ENCODE data around the gene ITGB7.
"Not testable (repeated sequence)": the region's sequence is repeated elsewhere in the genome, so short reads cannot be mapped to it uniquely, and the experiment has no call there.

ITGB7 gene

DNA sequence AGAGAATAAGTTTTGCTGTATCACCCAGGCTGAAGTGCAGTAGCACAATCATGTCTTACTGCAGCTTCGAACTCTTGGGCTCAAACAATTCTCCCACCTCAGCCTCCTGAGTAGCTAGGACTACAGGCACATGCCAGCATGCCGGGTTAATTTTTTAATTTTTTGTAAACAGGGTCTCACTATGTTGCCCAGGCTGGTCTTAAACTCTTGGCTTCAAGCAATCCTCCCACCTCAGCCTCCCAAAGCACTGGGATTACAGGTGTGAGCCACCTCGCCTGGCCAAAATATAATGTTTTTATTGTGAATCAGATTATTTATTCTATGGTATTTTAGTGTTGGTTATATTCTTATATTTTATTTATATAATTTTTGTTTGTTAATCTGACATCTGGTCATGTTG is 30.3 kb downstream of the ITGB7 start:
- DNase-seq = no peak

DNA sequence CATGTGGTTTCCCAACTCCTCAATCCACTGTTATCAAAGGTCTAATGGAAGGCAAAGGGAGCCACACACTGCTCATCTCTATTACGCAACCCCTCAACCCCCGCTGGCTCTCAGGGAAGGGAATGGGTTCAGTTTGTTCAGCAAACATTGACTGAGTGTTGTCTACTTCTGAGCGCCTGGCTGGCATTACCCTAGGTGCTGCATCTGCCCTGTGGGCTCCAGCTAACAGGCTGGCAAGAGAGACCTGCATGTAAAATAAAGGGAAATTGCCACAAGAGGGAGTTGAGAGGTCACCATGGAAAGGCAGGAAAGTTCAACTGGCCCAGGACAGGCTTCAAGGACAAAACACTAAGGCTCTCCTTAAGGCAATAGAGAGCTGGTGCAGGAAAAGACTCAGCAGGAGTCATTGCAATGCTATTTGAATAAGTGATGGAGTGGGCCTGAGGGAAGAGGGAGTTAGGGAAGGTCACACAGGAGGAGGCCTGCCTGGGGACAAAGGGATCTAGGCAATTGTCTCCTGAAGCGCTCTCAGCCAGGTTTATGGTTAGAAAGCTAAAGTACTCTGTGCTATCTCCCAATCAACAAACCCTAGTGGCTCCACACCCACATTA is 32.1 kb downstream of the ITGB7 start:
- no peak for DNase-seq

DNA sequence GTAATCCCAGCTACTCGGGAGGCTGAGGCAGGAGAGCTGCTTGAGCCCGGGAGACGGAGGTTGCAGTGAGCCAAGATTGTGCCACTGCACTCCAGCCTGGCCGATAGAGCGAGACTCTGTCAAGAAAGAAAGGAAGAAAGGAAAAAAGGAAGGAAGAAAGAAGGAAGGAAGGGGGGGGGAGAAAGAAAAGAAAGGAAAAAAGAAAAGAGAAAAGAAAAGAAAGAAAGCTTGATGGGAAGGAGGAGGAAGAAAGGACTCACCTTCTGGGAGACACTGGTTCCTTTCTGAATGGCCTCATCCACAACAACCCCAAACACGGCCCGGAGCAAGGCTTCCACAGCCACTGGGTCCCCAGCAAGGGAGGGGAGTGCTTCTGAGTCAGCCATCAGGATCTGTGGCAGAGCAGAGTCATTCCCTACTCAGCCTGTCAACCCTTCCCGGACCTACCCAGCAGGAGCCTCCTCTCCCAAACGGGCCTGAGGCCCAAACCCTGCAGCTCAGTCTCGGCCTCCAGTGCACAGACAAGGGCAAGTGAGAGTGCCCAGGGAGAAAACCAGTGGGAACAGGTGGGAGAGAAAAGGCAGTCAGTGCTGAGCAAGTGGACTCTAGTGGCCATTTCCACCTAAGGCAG is 33.9 kb downstream of the ITGB7 start:
- no peak for DNase-seq

DNA sequence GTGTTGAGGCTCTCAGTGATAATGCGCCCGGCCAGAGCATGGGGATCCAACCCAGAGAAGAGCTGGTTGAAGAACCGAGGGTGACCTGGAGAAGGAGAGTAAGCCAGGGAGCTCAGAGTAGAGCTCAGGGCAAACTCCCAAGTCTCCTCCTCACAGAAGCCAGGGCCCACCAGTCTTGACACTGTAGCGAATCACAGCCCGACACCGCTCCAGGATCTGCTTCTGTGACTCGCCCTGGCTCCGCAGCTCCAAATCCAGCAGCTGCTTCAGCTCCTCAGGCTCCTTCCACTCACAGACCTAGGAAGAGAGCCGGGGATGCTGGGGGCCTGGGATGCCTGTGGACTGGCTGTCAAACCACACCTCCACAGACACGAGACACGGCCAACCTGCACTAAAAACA is 34.7 kb downstream of the ITGB7 start:
- no peak for DNase-seq

DNA sequence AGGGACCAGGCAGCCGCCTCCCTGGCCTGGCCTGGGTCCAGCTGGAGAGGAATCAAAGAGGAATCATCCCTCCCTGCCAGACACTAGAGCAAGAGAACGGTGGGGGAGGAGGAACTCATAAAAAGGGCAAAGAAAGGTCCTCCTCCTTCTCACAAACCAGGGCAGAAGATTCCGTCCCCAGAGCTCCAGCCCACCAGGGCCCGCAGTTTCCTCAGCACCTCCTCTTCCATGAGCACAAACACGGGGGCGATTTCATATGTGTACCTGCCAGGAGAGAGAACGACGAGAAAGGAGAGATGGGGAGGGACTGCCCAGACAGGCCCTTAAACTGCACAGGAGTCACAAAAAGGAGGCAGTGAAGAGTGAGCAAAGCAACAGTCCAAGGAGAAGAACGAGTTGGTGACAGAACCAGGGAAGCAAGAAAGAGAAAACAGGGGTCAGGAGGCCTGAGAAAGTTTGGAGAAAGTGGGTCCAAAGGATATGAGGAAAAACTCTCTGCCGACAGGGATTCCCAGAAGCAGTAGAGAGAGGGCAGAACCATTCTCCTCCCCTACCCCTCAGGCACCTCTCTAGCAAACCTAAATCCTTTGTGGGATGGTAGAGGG is 35.2 kb downstream of the ITGB7 start:
- DNase-seq = no peak

DNA sequence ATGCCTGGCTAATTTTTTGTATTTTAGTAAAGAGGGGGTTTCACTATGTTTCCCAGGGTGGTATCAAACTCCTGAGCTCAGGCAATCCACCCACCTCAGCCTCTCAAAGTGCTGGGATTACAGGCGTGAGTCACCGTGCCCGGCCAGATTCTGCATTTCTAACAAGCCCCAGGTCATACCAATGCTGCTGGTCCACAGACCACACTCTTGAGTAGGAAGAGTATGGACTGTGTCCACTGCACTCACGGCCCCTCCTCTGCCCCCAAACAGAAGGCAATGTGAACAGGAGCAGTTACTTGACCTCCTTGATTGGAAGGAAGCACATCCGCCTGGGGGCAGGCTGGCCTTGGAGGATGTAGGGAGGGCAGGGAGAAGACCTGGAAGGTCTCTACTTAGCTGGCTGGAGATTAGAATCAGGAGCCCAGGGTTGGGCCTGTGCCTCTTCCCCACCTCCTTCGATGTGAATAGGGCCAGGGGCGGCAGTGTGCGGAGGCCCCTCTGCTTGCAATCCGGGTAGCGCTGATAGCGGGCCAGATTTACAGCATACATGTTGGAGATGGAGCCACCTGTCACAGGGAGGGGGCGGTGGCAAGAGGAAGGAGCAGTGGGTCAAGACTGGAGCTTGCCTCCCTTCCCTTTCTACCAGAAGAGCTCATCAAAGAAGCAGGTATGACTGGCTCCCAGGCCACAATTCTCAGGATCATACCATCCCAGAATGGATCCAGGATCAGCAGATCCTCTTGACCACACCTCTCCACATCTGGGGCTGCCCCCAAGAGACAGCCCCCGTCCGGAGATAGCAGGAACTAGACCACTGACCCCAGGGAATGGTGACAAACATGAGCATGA is 36.0 kb downstream of the ITGB7 start:
- DNase-seq = no peak

DNA sequence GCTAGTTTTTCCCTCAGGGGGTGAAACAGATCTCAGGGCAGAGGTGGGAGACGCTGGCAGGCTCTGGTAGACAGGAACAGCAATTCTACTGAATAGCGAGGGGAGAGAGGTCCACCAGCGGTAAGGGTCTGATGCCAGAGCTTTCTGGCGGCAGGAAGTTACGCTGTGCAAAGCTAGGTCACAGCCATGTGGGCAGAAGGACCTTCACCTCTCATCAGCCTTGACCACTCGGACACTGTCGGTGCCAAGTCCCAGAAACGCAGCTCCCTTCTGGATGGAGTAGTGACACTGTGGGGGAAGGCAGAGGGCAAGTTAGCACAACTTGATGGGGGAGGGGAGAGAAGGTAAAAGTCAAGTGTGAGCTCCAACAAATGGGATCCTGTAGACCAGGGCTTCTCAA is 36.8 kb downstream of the ITGB7 start:
- DNase-seq = no peak

DNA sequence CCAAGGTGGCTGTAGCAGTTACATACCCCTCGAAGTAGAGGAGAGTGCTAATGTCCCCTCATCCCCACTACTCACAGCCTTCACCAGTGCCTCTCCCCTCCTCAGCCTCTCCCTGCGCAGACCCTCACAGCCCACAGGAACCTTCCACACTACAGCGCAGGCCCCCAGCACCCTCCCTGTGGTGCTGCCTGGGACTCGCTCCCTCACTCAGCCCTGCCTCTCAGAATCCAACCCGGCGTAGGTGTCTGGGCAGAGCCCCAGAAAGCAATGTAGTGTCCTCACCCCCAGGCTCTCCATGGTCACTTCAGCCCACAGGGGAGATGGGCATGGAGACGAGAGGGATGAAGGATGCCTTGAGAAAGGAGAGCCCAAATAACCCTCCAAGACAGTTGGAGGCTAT is 37.4 kb downstream of the ITGB7 start:
- DNase-seq = no peak

DNA sequence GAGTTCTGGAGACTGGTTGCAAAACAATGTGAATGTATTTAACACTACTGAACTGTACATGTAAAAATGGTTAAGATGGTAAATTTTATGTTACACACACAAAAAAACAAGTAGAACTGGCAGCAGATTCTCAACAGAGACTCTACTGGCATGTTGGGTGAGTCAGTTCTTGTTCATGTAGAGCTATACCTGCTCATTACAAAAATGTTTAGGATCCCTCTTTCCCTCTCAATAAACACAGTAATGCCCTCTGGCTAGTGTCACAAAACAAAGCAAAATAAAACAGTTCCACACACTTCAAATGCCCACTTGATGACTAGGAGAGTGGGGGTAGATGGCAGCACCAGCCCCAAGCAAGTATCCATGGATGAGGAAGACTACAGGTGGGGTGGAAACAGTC is 40.2 kb downstream of the ITGB7 start:
- no peak for DNase-seq

DNA sequence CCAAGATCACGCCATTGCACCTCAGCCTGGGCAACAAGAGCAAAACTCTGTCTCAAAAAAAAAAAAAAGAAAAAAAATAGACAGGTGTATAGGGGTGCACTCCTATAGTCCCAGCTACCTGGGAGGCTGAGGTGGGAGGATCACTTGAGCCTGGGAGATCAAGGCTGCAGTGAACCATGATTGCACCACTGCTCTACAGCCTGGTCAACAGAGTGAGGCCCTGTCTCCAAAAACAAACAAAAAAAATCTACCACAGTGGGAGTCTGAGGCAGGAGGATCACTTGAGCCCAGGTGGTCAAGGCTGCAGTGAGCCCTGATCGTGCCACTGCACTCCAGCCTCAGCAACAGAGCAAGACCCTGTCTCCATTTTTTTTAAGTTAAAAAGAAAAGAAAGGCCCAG is 44.0 kb downstream of the ITGB7 start:
- DNase-seq = not testable (repeated sequence)

DNA sequence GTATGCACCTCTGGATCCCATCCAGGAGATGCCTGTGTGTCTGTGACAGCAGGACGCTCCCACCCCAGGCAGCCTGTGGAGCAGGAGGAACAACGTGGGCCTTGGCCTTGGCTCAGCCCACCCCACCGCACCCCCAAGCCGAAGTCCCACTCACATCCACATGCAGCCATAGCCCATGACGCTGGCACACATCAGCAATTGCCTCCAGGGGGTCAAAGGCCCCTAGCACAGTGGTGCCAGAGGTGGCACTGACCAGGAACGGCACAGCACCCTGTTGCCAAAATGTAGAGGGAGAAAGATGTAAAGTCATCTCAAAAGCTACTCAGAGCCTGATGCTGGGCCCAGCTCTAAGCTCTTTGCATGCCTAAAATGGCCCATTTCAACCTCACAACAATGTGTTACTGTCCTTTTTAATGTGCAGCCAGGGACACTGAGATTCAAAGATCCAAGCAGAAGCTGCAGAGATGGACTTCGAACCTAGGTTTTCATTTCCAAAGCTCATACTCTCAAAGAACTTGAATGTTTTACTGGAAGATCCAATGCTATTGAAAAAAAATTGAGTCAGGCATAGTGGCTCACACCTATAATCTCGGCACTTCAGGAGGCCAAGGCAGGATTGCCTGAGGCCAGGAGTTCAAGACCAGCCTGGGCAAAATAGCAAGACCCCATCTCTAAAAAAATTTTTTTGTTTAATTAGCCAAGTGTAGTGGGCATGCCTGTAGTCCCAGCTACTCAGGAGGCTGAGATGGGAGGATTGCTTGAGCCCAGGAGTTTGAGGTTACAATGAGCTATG is 45.7 kb downstream of the ITGB7 start:
- DNase-seq = no peak

DNA sequence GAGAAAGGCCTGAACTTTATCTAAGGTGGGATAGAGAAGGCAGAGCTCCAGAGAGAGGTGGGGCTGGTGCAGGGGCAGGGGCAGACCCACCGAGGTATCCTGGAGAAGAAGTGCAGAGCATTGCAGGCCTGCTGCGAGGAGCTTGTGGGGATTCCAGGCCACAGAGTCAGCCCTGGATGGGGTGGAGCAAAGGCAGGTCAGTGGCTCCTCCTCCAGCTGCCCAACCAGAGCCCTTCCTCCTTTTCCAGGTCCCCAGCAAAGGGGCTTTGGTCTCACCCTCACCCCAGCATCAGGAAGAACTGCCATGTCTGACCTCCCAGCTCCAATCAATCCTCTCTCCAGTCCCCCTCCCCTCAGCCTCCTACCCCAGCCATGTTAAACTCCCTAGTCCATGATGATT is 46.4 kb downstream of the ITGB7 start:
- no peak for DNase-seq

DNA sequence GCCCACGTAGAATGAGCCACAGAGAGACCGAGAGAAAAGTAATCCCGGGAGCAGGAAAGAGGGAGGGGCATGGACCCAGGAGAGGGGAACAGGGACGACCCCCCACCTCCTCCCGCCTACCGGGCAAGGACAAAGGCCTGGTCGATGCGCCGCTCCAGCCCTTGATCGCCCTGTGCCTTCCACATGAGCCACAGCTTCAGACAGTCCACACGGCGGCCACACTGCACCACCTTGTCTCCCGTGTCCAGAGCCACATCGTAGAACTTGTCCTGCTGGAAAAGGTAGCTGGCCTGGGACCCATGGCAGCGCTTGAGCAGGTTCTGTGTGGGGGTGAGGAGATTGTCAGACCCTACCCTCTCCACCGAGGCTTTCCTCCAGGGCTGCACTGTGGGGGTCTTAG is 47.1 kb downstream of the ITGB7 start:
- DNase-seq = no peak

DNA sequence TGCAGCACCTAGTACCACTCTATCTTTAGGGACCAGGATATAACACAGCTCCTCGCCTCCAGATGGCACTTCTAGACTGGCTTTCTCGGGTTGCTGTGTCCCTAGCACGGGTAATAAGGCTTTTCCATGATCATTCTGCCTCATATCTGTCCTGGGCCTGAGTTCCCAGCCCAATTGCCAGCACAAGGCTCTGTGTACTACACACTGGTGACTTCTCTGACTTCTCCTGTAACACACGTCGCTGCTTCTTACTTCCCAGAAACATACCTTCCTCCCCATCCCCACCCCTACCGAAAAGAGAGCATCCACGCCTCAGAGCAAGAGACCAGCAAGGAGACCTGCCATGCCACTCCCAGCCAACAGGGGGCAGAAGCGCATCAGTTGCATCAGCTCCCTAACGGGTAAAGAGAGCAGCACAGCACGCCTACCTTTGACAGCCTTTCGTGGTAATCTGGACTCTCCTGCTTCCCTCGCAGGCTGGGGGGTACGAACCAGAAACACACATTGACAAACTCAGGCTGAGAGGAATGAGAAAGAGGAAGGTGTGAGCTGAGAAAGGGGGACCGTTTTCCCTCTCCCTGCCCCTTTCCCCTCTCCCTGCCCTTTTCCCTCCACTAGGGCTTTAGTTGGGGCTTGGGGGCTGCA is 47.7 kb downstream of the ITGB7 start:
- peak; percentile 91 for DNase-seq

DNA sequence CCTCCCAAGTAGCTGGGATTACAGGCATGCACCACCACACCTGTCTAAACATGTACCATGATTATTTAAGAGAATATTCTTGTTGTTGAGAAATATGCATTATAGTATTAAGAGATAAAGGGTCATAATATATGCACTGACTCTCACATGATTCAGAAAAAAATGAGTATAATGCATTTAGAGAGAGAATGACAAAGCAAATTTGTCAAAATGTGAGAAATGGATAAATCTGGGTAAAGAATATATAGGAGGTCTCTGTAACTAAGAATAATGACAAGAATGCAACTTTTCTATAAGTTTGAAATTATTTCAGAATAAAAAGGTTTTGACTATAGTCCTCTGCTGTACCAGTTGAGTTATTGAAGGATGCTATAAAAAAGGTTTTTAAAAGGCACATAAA is 54.7 kb downstream of the ITGB7 start:
- no peak for DNase-seq

DNA sequence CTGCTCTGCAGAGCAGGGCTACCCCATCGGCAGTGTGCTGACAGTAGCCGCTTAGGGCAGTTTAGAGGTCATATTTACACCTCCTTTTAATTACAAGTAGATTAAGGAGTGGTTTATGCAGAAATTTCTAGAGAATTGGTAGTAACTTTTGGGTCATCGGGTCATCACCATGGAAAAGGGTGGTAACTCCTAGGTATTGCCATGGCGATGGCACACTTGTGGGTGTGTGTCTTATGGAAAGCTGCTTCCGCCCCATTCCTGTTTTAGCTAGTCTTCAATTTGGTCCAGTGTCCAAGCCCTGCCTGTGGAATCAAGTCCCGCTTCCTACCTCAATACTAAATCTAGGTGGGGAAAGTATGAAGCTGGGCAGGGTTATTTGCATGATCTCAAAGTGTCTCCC is 56.0 kb downstream of the ITGB7 start:
- no peak for DNase-seq

DNA sequence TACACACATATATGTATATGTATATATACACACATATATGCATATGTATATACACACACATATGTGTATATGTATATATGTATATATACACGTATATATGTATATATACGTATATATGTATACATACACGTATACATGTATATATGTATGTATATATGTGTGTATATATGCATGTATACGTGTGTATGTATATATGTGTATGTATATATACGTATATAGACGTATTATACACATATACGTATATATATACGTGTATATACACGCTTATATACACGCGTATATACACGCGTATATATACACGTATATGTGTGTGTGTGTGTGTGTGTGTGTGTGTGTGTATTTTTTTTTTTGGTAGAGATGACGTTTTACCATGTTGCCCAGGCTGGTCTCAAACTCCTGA is 59.4 kb downstream of the ITGB7 start:
- DNase-seq = no peak

DNA sequence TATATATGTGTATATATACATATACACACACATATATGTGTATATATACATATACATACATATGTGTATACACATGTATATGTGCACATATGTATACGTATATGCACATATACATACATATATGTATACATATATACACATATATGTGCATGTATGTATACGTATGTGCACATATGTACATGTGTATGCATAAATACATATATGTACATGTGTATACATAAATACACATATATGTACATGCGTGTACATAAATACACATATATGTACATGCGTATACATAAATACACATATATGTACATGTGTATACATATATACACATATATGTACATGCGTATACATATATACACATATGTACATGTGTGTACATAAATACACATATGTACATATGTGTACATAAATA is 59.9 kb downstream of the ITGB7 start:
- no peak for DNase-seq

DNA sequence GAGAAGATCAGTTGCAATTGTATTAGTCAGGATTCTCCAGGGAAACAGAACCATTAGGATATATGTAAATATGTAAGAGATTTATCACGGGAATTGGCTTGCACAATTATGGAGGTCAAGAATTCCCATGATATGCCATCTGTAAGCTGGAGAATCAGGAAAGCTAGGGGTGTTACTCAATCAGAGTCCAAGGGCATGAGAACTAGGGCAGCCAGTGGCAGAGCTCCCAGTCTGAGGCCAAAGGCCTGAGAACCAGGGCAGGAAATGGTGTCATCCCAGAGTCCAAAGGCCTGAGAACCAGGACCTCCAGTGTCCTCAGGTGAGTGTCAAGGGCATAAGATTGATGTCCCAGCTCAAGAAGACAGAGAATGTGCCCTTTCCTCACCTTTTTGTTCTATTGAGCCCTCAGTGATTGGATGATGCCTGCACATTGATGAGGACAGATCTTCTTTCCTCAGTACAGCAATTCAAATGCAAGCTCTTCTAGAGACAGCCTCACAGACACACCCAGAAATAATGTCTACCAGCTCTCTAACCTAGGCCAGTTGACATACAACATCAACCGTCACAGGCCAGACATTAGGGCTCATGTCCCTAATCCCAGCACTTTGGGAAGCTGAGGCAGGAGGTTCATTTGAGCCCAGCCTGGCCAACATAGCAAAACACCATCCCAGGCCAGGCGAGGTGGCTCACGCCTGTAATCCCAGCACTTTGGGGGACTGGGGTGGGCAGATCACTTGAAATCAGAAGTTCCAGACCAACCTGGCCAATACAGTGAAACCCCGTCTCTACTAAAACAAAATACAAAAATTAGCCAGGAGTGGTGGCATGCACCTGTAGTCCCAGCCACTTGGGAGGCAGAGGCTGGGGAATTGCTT is 61.4 kb downstream of the ITGB7 start:
- DNase-seq = no peak

DNA sequence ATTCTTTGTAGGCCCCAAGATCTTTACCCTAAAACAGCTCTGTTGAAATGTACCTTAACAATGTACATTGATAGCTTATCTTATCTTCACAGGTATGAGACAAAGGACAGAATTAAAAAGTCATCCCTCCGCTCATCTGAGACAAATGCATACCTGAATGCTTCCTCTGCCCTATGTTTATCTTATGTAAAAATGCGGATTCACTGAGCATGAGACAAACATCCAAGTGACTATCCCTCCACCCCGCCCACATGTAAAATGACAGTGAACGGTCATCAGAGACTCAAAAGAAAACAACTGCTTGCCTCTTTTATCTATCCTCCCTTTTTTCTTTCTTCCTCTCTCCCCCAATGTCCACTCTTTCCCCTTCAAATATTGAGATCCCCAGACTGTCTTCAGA is 63.7 kb downstream of the ITGB7 start:
- no peak for DNase-seq
